Chondrocyte (in vitro differentiated cells): ENCODE results near the gene TSPAN9. TPM values are rescaled to one million over a fixed set of nuclear protein-coding genes. Genes with fewer than 3 reads are reported as not detected.

Experiments
- DNase-seq: peaks from one replicate; pipeline ENCODE4 v3.0.0; 2021; ENCODE audit warnings: mixed read lengths, low spot score
- H3K27ac Mint-ChIP-seq: one replicate; pipeline ENCODE4 v1.8.0; 2021; ENCODE audit warnings: mild to moderate bottlenecking, moderate library complexity, mixed read lengths; ENCODE audit not compliant: unreplicated experiment
- H3K27me3 Mint-ChIP-seq: 2 replicates; pipeline ENCODE4 v1.8.0; 2021; ENCODE audit warnings: low read depth, mixed read lengths
- H3K36me3 Mint-ChIP-seq: 2 replicates; pipeline ENCODE4 v1.8.0; 2021; ENCODE audit warnings: low read depth, mixed read lengths
- H3K4me1 Mint-ChIP-seq: 2 replicates; pipeline ENCODE4 v1.8.0; 2021; ENCODE audit warnings: low read depth, mild to moderate bottlenecking, mixed read lengths
- H3K4me3 Mint-ChIP-seq: one replicate; pipeline ENCODE4 v1.8.0; 2021; ENCODE audit warnings: mild to moderate bottlenecking, moderate library complexity, mixed read lengths; ENCODE audit not compliant: unreplicated experiment
- H3K9me3 Mint-ChIP-seq: 2 replicates; pipeline ENCODE4 v1.8.0; 2021; ENCODE audit warnings: low read depth, mixed read lengths
- total RNA-seq: library from RNA; stranded (reverse); gene quantifications from 3 replicates; pipeline ENCODE4 v1.2.1, GENCODE V29; 2021
- TF ChIP-seq, protein P1 (sequence below): fragments of 200-600 bp; sonication (generic); IDR thresholded peaks from 2 replicates; pipeline ENCODE4 v1.5.0; 2021; ENCODE audit warnings: antibody characterized with exemption, mild to moderate bottlenecking, moderate library complexity

The TSPAN9 gene
- total RNA-seq, 1 donor from 2014 or later = 50.4 TPM

DNA sequence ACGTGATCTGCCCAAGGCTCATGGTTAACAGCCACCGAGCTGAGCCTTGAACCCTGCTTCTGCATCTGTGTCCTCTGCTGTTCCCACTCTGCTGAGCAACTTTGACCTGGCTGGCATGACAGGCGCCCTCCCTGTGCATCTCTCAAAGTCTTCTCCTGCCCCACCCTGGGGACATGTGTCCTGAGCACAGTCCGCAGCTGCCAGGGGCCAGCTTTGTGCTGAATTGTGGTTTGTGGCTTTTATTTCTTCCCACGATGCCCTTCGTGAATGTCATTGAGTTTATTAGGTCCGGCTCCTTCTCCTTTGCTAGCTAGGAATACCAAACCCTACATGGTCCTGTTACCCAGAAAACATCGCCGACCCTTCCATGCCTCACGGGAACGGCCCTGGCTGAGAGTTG, 161.0 kb downstream of the TSPAN9 start:
- no peak overlapping the region for H3K4me3 Mint-ChIP-seq
- no peak for DNase-seq
- peaks cover 30% of the 10 kb centered on the region for H3K4me1 Mint-ChIP-seq
- TF ChIP-seq, protein P1, sequence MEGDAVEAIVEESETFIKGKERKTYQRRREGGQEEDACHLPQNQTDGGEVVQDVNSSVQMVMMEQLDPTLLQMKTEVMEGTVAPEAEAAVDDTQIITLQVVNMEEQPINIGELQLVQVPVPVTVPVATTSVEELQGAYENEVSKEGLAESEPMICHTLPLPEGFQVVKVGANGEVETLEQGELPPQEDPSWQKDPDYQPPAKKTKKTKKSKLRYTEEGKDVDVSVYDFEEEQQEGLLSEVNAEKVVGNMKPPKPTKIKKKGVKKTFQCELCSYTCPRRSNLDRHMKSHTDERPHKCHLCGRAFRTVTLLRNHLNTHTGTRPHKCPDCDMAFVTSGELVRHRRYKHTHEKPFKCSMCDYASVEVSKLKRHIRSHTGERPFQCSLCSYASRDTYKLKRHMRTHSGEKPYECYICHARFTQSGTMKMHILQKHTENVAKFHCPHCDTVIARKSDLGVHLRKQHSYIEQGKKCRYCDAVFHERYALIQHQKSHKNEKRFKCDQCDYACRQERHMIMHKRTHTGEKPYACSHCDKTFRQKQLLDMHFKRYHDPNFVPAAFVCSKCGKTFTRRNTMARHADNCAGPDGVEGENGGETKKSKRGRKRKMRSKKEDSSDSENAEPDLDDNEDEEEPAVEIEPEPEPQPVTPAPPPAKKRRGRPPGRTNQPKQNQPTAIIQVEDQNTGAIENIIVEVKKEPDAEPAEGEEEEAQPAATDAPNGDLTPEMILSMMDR = no peak
- H3K27ac Mint-ChIP-seq = no peak overlapping the region
- H3K36me3 Mint-ChIP-seq = peaks cover 2% of the 10 kb centered on the region
- H3K9me3 Mint-ChIP-seq = no peaks in the 10 kb centered on the region
- no peaks in the 10 kb centered on the region for H3K27me3 Mint-ChIP-seq

DNA sequence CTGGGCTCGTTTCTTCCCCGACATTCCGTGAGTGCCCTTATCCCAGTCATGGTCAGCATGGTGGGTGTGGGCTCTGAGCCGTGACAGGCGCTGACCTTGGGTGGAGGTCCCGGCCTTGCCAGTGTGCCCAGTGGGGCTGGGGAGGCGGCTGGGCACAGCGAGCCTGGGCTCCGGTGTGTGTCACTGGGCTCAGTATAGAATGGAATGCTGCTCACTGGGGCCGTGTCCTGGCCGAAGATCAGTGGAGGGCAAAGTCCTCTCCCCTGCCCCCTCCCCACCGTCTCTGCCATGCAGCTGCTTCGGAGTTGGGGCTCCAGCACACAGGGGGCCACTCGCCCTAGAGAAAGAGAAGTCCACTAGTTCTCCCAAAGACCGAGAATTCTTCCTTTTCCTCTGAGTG, 164.4 kb downstream of the TSPAN9 start:
- H3K27ac Mint-ChIP-seq = no peak overlapping the region
- H3K9me3 Mint-ChIP-seq = no peaks in the 10 kb centered on the region
- TF ChIP-seq, protein P1 = no peak
- H3K27me3 Mint-ChIP-seq = no peaks in the 10 kb centered on the region
- no peak overlapping the region for H3K4me3 Mint-ChIP-seq
- peaks cover 16% of the 10 kb centered on the region for H3K4me1 Mint-ChIP-seq
- H3K36me3 Mint-ChIP-seq = peaks cover 7% of the 10 kb centered on the region
- DNase-seq = no peak

DNA sequence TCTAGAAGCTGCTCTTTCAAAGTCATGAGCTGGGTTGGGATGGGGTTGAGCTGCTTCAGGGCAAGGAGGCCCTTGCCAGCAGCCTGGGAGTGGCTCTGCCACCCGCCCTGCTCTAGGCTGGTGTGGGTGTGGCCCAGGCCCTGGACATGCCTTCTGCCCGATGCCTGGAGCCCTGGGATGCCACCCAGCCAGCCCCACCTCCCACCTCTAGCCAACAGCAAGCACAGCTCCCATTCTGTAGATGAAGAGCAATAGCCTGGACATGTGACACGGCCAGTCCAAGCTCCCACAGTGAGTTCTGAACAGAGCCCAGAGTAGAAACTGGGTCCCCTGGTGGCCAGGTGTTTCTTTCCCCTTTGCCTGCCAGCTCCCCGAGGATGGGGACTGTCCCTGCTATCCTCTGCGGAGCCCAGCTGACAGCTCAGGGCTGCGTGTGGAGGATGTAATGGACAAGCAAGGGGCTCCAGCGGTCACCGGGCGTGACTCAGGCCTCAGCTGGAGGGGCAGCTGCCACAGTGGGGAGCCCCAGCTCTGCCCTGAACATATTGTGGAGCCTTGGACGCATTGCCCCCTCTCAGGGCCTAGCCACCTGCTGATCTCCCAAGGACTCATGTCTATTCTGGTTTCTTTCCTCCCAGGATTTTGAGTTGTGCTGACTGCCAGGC, 165.2 kb downstream of the TSPAN9 start:
- H3K27me3 Mint-ChIP-seq = no peaks in the 10 kb centered on the region
- H3K27ac Mint-ChIP-seq = no peak overlapping the region
- peaks cover 9% of the 10 kb centered on the region for H3K4me1 Mint-ChIP-seq
- peaks cover 7% of the 10 kb centered on the region for H3K36me3 Mint-ChIP-seq
- TF ChIP-seq, protein P1 = no peak
- H3K9me3 Mint-ChIP-seq = no peaks in the 10 kb centered on the region
- H3K4me3 Mint-ChIP-seq = no peak overlapping the region
- DNase-seq = no peak

DNA sequence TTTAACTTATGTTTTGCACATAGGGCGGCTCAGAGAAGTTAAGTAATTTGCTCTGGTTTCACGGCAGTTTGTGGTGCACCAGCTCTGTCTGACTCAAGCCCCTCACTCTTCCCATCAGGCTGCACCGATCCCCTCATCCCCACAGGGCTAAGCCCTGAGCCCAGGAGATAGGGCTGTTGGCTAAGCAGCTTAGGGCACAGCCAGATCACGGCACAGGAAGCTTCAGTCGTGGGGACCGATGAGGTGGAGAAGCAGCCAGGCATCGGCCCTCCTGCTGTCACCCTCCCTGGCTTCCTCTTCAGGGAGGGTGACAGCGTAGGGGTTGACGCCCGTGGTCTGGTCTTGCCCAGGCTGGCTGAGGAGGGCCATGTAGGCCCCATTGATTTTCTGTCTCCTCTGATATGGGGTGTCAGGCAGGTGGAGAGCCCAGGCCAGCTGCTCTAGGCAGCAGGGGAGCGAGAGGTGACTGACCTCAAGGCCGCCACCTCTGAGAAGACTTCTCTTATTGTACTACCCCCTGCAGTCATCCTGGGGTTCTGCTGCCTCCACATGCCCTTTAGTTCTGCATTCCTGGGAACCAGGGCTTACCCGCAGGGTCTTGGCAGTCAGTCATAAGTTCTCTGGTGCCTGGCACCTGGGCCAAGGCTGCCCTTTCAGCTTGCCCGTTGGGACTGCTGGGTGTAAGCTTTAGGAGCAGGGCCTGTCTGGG, 166.4 kb downstream of the TSPAN9 start:
- TF ChIP-seq, protein P1 = no peak
- H3K27me3 Mint-ChIP-seq = no peaks in the 10 kb centered on the region
- H3K4me1 Mint-ChIP-seq = peaks cover 8% of the 10 kb centered on the region
- no peak for DNase-seq
- no peak overlapping the region for H3K4me3 Mint-ChIP-seq
- no peaks in the 10 kb centered on the region for H3K9me3 Mint-ChIP-seq
- peaks cover 7% of the 10 kb centered on the region for H3K36me3 Mint-ChIP-seq
- no peak overlapping the region for H3K27ac Mint-ChIP-seq

DNA sequence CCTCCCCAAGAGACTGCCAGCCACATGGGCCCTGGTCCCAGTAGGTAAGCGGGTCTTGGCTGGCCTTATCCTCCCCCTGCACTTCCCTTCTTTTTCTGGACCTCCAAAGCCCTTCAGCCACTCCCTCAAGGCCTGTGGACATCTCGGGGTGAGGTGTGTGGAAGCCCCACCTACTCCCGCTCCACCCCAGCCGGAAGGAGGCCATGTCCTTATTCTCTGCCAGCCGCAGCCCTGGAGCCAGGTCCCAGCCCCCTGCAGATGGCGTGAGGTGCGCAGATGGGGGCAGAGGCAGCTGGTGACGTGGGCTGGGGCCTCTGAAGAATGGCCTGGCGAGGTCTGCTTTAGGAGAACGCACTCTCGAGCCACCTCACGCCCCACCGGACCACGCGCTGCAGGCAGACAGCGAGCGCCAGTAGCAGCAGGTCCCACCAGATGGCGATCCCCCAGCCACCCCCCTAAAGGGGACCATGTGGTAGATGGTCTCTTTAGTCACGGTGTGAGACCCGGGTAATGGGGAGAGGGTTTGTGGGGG, 167.1 kb downstream of the TSPAN9 start:
- Mint-ChIP-seq H3K4me1 (peaks cover 8% of the 10 kb centered on the region), H3K27me3 (no peaks in the 10 kb centered on the region), H3K9me3 (no peaks in the 10 kb centered on the region), H3K4me3 (no peak overlapping the region), H3K36me3 (peaks cover 10% of the 10 kb centered on the region), H3K27ac (no peak overlapping the region)
- DNase-seq = no peak
- TF ChIP-seq, protein P1 = no peak
